AG04449 (cell line): ENCODE measurements around the gene CFAP53.

Source experiments
- CTCF ChIA-PET: fragments of 350-600 bp; formaldehyde crosslinking; extraction: SDS; loops from one replicate; lab custom pipeline; 2021; ENCODE audit warnings: antibody characterized with exemption; lab: Yijun Ruan, JAX
- POLR2A ChIA-PET: fragments of 400-600, 350-600 bp; formaldehyde crosslinking; extraction: SDS; loops from one replicate; lab custom pipeline; 2020; ENCODE audit warnings: antibody characterized with exemption, inconsistent platforms; lab: Yijun Ruan, JAX
- DNase-seq: peaks from one replicate; pipeline ENCODE4 v3.0.0-alpha.2; 2010; ENCODE audit warnings: low read depth, low spot score
- H3K4me3 ChIP-seq: 2 replicates; pipeline ENCODE4 v1.5.1; 2011; ENCODE audit warnings: low read depth, mild to moderate bottlenecking, control low read depth, low read length
- CTCF ChIP-seq: IDR thresholded peaks from one replicate; pipeline ENCODE4 v1.5.1; 2011; ENCODE audit warnings: mild to moderate bottlenecking, moderate library complexity, low read length, control low read depth, inconsistent platforms; ENCODE audit not compliant: insufficient read depth; ENCODE audit errors: missing control alignments

CFAP53 gene

DNA sequence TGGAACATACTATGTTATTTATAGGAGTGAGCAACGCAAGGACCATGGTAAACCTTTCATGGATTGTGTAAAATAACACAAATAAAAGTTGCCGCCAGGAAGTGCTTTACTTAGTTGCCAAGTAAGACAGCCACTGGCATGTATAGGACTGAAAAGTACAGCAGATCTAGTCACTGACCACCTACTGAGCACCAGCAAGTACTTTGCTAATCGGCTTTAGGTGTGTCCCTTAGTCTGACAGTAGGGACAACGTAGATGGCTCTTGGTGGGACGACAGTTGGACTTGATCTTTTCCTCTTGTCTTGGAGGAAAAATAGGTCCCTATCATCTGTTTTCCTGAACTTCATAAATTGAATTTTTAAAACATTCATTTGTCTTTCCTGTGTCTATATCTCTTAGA, 34.8 kb upstream of the CFAP53 start:
- no peak for DNase-seq
- POLR2A ChIA-PET = no interaction called here
- CTCF ChIA-PET = no interaction called here
- no peak for TF ChIP-seq CTCF
- no peak overlapping the region for H3K4me3 ChIP-seq

DNA sequence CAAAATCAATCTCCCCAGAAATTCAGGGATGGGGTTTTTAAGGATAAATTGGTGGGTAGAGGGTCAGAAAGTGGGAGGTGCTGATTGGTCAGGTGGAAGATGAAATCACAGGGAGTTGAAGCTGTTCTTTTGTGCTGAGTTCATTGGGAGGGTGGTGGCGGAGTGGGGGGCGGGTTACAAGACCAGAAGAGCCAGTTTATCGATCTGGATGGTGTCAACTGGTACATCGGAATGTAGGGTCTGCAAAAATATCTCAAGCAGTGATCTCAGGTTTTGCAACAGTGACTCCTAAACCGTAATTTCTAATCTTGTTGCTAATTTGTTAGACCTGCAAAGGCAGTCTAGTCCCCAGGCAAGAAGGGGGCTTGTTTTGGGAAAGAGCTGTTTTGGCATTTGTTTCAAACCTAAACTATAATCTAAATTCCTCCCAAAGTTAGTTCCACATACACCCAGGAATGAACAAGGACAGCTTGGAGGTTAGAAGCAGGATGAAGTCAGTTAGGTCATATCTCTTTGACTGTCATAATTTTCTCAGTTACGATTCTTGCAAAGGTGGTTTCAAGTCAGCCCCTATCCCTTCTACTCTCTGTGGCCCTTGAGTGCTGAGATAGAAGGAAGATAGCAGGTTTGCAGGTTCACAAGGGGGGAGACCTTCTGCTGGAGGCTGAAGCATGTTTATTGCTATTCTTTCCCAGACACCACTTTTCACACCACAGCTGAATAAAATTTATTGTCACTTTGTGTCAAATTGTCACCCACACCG, 33.5 kb upstream of the CFAP53 start:
- POLR2A ChIA-PET = no interaction called here
- CTCF ChIA-PET = interaction anchor here (0.7 to 1.5 kb wide), 2 partner anchors 55 to 57 kb away, joined by 3 to 4 read pairs; no protein-coding TSS in a partner anchor
- H3K4me3 ChIP-seq = no peak overlapping the region
- no peak for DNase-seq
- TF ChIP-seq CTCF = no peak

DNA sequence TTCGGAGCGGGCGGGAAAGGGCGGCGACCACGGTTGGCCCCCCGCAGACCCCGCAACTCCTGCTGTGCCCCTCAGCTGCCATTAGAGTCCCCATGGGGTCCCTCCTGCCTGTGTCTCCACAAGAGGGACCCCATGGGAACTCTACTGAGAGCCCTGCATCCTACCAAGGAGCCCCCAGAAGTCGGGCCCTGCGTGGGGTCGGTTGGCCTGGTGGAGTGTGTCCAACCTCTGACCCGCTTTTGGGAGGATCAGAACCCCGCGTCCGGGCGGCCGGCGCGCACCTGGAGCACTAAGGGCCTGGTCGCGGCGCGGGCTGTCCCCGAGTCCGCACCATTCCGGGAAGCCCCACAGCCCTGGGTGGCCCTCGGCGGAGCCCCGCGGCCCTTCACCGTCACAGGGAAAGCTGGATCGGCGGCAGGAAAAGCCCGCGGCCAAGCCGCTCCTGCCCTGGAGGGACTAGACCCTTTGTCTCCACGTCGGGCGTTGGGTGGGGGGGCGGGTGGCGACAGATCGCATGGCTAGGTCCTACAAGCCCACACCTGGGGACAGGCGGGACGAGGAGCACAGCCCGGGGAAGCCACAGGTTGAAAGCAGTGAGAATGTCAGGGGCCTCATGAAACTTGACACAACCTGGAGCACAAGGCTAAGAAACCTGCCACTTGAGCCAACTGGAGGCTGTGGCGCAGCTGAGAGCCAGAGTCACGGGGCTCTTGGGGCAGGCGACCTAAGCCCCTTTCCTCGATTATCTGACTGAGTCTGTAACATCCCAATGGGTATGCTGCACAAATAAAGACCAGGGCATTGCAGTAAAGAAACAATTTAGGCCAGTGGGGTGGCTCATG, 32.4 kb upstream of the CFAP53 start:
- no peak for DNase-seq
- CTCF ChIA-PET = no interaction called here
- POLR2A ChIA-PET = no interaction called here
- no peak for TF ChIP-seq CTCF
- peak overlapping the region; percentile 60; the same call in 1 of the 2 replicates for H3K4me3 ChIP-seq

DNA sequence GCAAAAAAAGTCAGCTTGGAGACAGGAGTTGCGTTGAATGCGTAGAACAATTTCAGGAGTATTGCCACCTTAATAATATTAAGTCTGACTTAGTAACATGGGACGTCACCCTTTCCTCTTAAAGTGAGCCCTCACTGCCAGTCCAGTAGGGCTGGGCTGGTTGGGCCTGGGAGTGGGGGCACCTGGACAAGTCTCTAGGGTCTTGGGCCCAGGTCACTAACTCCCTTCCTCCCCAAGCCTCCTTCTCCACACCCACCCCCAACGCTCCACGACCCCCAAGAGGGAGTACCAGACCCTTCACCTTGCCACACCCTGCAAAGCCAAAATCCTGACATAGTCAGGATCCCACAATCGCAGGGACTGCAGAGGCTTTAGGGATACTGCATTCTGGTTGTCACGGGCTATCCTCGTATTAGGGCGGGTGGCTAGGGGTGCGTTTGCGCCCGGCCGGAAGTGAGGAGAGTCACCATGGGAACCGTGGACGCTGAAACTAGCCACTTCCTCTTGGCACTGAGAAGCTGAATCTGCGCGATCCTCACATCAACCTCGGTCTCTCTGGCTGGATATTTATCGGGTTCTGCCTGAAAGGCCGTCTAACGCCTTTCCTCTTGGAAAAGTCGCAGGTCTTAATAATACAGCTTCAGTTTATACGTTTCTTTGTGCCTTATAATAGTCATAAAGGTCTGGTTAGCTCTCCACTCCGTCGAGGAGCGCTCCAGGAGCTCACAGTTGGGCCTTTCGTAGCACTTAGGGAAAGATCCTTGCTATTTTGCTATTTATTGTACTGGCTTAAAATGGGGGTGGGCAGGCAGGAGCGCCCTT, 31.5 kb upstream of the CFAP53 start:
- no peak for DNase-seq
- POLR2A ChIA-PET = no interaction called here
- H3K4me3 ChIP-seq = peak overlapping the region; percentile 60
- CTCF ChIA-PET = no interaction called here
- TF ChIP-seq CTCF = no peak

- no peak for DNase-seq
- no peak overlapping the region for H3K4me3 ChIP-seq
- POLR2A ChIA-PET = no interaction called here
- CTCF ChIA-PET = no interaction called here
- no peak for TF ChIP-seq CTCF
Measured at GRCh38 chr18:50293039-50293438, 26.7 kb upstream of the CFAP53 start.
